DOHH2 (cell line): ENCODE results near the gene WSCD2.

Experiments
- H3F3A ChIP-seq: fragments of 200-600 bp; sonication (generic), shearing (Covaris generic); 2 replicates; pipeline ENCODE4 v1.6.0; 2016; ENCODE audit warnings: antibody characterized with exemption, mild to moderate bottlenecking; ENCODE audit not compliant: control insufficient read depth, insufficient read depth
- H3K27ac ChIP-seq: fragments of 200-600 bp; sonication (generic); 2 replicates; pipeline ENCODE4 v1.5.1; 2014; ENCODE audit warnings: low read depth, mild to moderate bottlenecking, low read length, moderate library complexity
- H3K27me3 ChIP-seq: fragments of 200-600 bp; sonication (generic); 2 replicates; pipeline ENCODE4 v1.6.1; 2014; ENCODE audit warnings: mild to moderate bottlenecking, low read length, mixed read lengths; ENCODE audit not compliant: control insufficient read depth
- H3K36me3 ChIP-seq: fragments of 200-600 bp; sonication (generic); 2 replicates; pipeline ENCODE4 v1.6.1; 2014; ENCODE audit warnings: mild to moderate bottlenecking, low read length, moderate library complexity, mixed read lengths; ENCODE audit not compliant: control insufficient read depth
- H3K4me1 ChIP-seq: fragments of 200-600 bp; sonication (generic); 2 replicates; pipeline ENCODE4 v1.6.1; 2014; ENCODE audit warnings: mild to moderate bottlenecking, low read length, mixed read lengths; ENCODE audit not compliant: control insufficient read depth
- H3K4me2 ChIP-seq: fragments of 200-600 bp; sonication (generic); 2 replicates; pipeline ENCODE4 v1.6.0; 2014; ENCODE audit warnings: mild to moderate bottlenecking, low read length, moderate library complexity
- H3K4me3 ChIP-seq: fragments of 200-600 bp; sonication (generic); 2 replicates; pipeline ENCODE4 v1.5.1; 2014; ENCODE audit warnings: mild to moderate bottlenecking, low read length, mixed read lengths
- H3K79me2 ChIP-seq: fragments of 200-600 bp; sonication (generic); 2 replicates; pipeline ENCODE4 v1.6.1; 2014; ENCODE audit warnings: mild to moderate bottlenecking, low read length, mixed read lengths; ENCODE audit not compliant: control insufficient read depth
- H3K9me2 ChIP-seq: fragments of 200-600 bp; sonication (generic); replicated peaks from 2 replicates; pipeline ENCODE4 v1.6.1; 2014; ENCODE audit warnings: mild to moderate bottlenecking, low read length, mixed read lengths; ENCODE audit not compliant: control insufficient read depth
- H3K9me3 ChIP-seq: fragments of 200-600 bp; sonication (generic); 2 replicates; pipeline ENCODE4 v1.6.1; 2014; ENCODE audit warnings: antibody characterized with exemption, low read length, mixed read lengths; ENCODE audit not compliant: control insufficient read depth, insufficient read depth
- H4K20me1 ChIP-seq: fragments of 200-600 bp; sonication (generic); 2 replicates; pipeline ENCODE4 v1.6.0; 2014; ENCODE audit warnings: low read depth, mild to moderate bottlenecking, antibody characterized with exemption, low read length, moderate library complexity; ENCODE audit not compliant: control insufficient read depth, insufficient read depth
- CTCF ChIP-seq: fragments of 200-600 bp; sonication (generic); IDR thresholded peaks from one replicate; pipeline ENCODE4 v1.5.1; 2014; ENCODE audit warnings: antibody characterized with exemption, mild to moderate bottlenecking, low read depth, low read length; ENCODE audit not compliant: poor library complexity, severe bottlenecking
- EZH2phosphoT487 ChIP-seq: fragments of 200-600 bp; sonication (generic); IDR thresholded peaks from 2 replicates; pipeline ENCODE4 v1.6.1; 2017; ENCODE audit warnings: borderline replicate concordance, mild to moderate bottlenecking, antibody characterized with exemption, low read length, moderate library complexity, mixed read lengths

Gene WSCD2

GRCh38 chr12:108157870-108158459 is 28.9 kb downstream of the WSCD2 start:
- no peaks in the 10 kb centered on the region for H3K9me3 ChIP-seq
- H3K4me3 ChIP-seq: no peak overlapping the region
- no peaks in the 10 kb centered on the region for H3F3A ChIP-seq
- H4K20me1 ChIP-seq: no peaks in the 10 kb centered on the region
- TF ChIP-seq EZH2phosphoT487: no peak
- no peak for TF ChIP-seq CTCF
- no peaks in the 10 kb centered on the region for H3K9me2 ChIP-seq
- H3K27ac ChIP-seq: no peak overlapping the region
- H3K79me2 ChIP-seq: no peaks in the 10 kb centered on the region
- no peak overlapping the region for H3K4me2 ChIP-seq
- H3K4me1 ChIP-seq: no peaks in the 10 kb centered on the region
- 0 out of 2 replicates have a peak, but pooled peaks cover 4% of the 10 kb centered on the region for H3K27me3 ChIP-seq
- no peaks in the 10 kb centered on the region for H3K36me3 ChIP-seq

DNA sequence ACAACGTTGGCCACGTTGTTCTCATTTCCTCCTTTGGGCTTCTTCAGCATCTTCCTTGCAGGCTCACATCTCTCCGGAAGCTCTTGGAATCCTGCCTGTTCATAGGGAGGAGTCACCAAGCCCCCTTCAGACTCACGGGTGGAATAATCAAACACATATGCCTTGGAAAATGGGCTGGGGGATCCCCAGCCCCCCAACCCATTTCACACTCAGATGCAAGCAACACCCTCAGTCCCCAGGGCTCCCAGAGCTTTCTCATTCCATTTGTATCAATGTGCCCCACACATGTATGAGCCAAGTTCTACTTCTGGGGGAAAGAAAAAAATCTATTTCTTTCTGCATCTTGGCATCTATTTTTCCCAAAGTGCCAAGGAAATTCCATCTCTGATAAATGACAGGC is 33.1 kb downstream of the WSCD2 start:
- H3F3A ChIP-seq: no peaks in the 10 kb centered on the region
- H3K9me2 ChIP-seq: no peaks in the 10 kb centered on the region
- H3K27me3 ChIP-seq: no peaks in the 10 kb centered on the region
- no peak overlapping the region for H3K4me2 ChIP-seq
- H3K27ac ChIP-seq: no peak overlapping the region
- no peaks in the 10 kb centered on the region for H3K9me3 ChIP-seq
- H3K36me3 ChIP-seq: no peaks in the 10 kb centered on the region
- no peaks in the 10 kb centered on the region for H3K4me1 ChIP-seq
- no peaks in the 10 kb centered on the region for H3K79me2 ChIP-seq
- H3K4me3 ChIP-seq: no peak overlapping the region
- TF ChIP-seq EZH2phosphoT487 (no peak), CTCF (no peak)
- H4K20me1 ChIP-seq: no peaks in the 10 kb centered on the region

DNA sequence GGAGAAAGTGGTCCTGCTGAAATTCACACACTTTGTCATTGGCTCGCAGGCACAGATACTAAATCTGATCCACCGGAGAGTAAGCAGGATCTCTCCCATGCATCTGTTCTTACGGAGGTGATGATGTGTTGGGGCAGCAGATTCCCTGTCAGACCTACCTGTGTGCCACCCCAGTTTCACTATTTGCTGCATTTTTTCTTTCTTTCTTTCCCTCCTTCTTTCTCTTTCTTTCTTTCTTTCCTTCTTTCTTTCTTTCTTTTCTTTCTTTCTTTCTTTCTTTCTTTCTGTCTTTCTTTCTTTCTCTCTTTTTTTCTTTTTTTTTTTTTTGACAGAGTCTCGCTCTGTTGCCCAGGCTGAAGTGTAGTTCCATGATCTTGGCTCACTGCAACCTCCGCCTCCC is 37.4 kb downstream of the WSCD2 start:
- H3F3A ChIP-seq: no peaks in the 10 kb centered on the region
- no peaks in the 10 kb centered on the region for H3K9me2 ChIP-seq
- no peaks in the 10 kb centered on the region for H4K20me1 ChIP-seq
- H3K79me2 ChIP-seq: no peaks in the 10 kb centered on the region
- H3K4me2 ChIP-seq: no peak overlapping the region
- no peaks in the 10 kb centered on the region for H3K4me1 ChIP-seq
- no peaks in the 10 kb centered on the region for H3K36me3 ChIP-seq
- no peaks in the 10 kb centered on the region for H3K9me3 ChIP-seq
- no peak overlapping the region for H3K27ac ChIP-seq
- peaks cover 5% of the 10 kb centered on the region for H3K27me3 ChIP-seq
- no peak overlapping the region for H3K4me3 ChIP-seq
- TF ChIP-seq EZH2phosphoT487 (no peak), CTCF (no peak)

GRCh38 chr12:108167974-108168373 is 38.9 kb downstream of the WSCD2 start:
- Histone ChIP-seq H3K27me3 (peaks cover 5% of the 10 kb centered on the region), H3K36me3 (no peaks in the 10 kb centered on the region), H4K20me1 (no peaks in the 10 kb centered on the region), H3K9me2 (no peaks in the 10 kb centered on the region), H3K4me1 (no peaks in the 10 kb centered on the region), H3K27ac (no peak overlapping the region), H3K4me2 (no peak overlapping the region), H3K79me2 (no peaks in the 10 kb centered on the region), H3K9me3 (no peaks in the 10 kb centered on the region), H3F3A (no peaks in the 10 kb centered on the region), H3K4me3 (no peak overlapping the region)
- no peak for TF ChIP-seq CTCF
- no peak for TF ChIP-seq EZH2phosphoT487
